Mucosa of rectum (tissue), 2 donors: ENCODE measurements around the gene FGD5.

ENCODE experiments used
- H3K27ac ChIP-seq, 2 donors: one replicate each; pipeline ENCODE4 v1.7.0; 2013; ENCODE audit warnings: inconsistent platforms in 2 of 2, low read depth in 2 of 2, low read length in 2 of 2
- H3K27me3 ChIP-seq, 2 donors: one replicate each; pipeline ENCODE4 v1.7.0; 2013; ENCODE audit warnings: low read length in 2 of 2; ENCODE audit not compliant: control insufficient read depth in 2 of 2, insufficient read depth in 2 of 2
- H3K36me3 ChIP-seq, 2 donors: one replicate each; pipeline ENCODE4 v1.7.0; 2013; ENCODE audit warnings: low read length in 2 of 2; ENCODE audit not compliant: control insufficient read depth in 2 of 2, insufficient read depth in 2 of 2
- H3K4me1 ChIP-seq, 2 donors: one replicate each; pipeline ENCODE4 v1.7.0; 2013; ENCODE audit warnings: low read length in 2 of 2, mild to moderate bottlenecking in 1 of 2; ENCODE audit not compliant: control insufficient read depth in 2 of 2, insufficient read depth in 2 of 2
- H3K4me3 ChIP-seq, 2 donors: one replicate each; pipeline ENCODE4 v1.7.0; 2013; ENCODE audit warnings: low read length in 2 of 2
- H3K9ac ChIP-seq, 2 donors: one replicate each; pipeline ENCODE4 v1.7.0; 2013; ENCODE audit warnings: low read length in 2 of 2, low read depth in 1 of 2, mild to moderate bottlenecking in 1 of 2
- H3K9me3 ChIP-seq, 2 donors: one replicate each; pipeline ENCODE4 v1.7.0; 2013; ENCODE audit warnings: low read length in 2 of 2; ENCODE audit not compliant: control insufficient read depth in 2 of 2
- donor health status: healthy.
- donor health status: Normal muscosa, but diverticular disease.

Gene FGD5, protein sequence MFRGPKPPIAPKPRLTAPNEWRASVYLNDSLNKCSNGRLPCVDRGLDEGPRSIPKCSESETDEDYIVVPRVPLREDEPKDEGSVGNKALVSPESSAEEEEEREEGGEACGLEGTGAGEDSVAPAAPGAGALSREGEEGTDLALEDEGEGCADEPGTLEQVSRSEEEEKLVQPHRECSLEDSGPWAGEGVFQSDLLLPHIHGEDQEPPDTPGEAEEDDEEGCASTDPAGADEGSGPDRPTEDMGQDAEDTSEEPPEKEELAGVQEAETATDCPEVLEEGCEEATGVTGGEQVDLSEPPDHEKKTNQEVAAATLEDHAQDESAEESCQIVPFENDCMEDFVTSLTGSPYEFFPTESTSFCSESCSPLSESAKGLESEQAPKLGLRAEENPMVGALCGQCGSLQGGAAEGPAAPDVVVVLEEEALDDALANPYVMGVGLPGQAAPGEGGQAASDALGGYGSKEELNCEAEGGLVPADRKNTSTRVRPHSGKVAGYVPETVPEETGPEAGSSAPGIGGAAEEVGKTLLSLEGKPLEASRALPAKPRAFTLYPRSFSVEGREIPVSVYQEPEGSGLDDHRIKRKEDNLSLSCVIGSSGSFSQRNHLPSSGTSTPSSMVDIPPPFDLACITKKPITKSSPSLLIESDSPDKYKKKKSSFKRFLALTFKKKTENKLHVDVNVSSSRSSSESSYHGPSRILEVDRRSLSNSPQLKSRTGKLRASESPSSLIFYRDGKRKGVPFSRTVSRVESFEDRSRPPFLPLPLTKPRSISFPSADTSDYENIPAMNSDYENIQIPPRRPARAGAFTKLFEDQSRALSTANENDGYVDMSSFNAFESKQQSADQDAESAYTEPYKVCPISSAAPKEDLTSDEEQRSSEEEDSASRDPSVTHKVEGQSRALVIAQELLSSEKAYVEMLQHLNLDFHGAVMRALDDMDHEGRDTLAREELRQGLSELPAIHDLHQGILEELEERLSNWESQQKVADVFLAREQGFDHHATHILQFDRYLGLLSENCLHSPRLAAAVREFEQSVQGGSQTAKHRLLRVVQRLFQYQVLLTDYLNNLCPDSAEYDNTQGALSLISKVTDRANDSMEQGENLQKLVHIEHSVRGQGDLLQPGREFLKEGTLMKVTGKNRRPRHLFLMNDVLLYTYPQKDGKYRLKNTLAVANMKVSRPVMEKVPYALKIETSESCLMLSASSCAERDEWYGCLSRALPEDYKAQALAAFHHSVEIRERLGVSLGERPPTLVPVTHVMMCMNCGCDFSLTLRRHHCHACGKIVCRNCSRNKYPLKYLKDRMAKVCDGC (N-terminal part only)

DNA sequence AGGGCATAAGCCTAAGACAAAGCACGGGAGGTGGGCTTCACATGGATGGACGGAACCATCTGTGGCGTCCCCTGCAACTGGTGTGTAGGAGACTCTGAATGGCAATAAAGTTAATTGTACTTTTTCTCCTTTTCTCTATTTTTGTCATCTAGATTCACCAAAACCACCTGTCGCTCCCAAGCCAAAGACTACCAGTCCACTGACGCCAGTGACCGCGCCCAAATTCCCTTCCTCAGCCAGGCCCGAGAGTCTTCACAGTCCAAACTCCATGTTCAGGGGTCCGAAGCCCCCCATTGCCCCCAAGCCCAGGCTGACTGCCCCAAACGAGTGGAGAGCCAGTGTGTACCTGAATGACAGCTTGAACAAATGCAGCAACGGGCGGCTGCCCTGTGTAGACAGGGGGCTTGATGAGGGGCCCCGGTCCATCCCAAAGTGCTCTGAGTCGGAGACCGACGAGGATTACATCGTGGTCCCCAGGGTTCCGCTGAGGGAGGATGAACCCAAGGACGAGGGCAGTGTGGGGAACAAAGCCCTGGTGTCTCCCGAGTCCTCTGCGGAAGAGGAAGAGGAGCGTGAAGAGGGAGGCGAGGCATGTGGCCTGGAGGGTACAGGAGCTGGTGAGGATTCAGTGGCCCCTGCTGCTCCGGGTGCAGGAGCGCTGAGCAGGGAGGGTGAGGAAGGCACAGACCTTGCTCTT, at the start of gene FGD5:
Gene FGD5 (plus strand): TSS at position 159 of the 697 bp plus-strand sequence. CDS start 110 bp downstream, at position 269.
- Histone ChIP-seq H3K27ac (no peak within 1 kb of the TSS), H3K36me3 (peaks cover 0 to 2% of the 10 kb centered on the region in 2 donors)

DNA sequence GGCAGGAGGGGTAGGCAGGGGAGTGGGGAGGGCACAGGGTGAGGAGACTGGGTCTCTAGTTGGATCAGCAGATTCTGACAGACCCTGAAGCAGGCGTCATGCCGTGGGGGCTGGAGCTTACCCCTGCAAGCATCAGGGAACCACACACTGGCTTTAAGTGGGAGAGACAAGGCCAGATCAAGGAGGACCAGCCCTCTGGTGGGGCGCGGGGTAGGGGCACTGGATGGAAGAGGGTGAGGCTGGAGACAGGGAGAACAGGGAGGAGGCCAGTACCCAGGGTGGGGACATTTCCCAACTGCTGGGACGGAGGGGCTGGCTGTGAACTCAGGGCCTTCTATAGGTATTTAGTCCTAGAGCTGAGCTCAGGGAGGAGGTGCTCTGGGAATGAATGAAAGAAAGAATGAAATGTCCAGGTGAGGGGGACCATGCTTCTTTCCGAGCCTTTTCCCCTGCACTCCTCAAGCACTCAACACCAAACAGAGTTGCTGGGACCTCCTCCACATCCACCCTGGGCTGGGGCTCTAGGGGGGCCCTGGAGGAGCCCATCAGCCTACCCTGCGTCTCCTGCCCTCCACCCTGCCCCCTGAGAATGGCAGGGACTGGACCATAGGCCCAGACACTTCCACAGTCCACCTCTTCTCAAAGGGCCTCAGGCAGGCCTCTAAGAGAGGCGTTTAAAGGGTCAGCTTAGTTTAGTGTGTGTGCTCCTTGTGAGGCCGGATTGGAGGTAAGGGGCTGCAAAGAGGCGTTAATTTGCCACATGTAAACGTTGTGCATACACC, 49.0 kb upstream of the FGD5 start:
- H3K4me1 ChIP-seq = no peaks in the 10 kb centered on the region
- H3K9ac ChIP-seq = no peak overlapping the region
- H3K9me3 ChIP-seq = no peaks in the 10 kb centered on the region
- no peak overlapping the region for H3K4me3 ChIP-seq
- no peak overlapping the region for H3K27ac ChIP-seq
- no peaks in the 10 kb centered on the region for H3K36me3 ChIP-seq
- H3K27me3 ChIP-seq = no peaks in the 10 kb centered on the region

More for the DNA sequence above, at the start of gene FGD5:
- H3K9ac ChIP-seq = no peak within 1 kb of the TSS
- H3K4me1 ChIP-seq = no peaks in the 10 kb centered on the region
- peaks cover 0 to 6% of the 10 kb centered on the region in 2 donors for H3K27me3 ChIP-seq
- no peak within 1 kb of the TSS for H3K4me3 ChIP-seq
- no peaks in the 10 kb centered on the region for H3K9me3 ChIP-seq

DNA sequence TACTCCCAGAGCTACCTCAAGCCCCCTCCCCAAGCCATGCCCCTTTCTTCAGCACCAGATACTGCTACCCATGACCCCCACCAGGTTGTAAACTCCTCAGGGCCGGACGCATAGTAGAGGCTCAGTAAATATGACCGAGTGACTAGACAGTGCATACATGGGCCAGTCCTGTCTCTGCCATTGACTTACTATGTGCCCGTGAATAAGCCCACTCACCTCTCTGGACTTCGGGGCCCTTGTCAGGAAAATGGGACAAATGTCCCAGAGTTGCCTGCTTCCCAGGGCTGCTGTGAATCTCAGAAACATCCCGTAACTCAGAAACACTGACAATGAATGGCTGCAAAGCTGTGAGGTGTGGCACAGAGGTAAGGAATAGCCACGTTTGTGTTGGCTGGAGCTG, 48.2 kb upstream of the FGD5 start:
- Histone ChIP-seq H3K27ac (no peak overlapping the region), H3K4me3 (no peak overlapping the region)

DNA sequence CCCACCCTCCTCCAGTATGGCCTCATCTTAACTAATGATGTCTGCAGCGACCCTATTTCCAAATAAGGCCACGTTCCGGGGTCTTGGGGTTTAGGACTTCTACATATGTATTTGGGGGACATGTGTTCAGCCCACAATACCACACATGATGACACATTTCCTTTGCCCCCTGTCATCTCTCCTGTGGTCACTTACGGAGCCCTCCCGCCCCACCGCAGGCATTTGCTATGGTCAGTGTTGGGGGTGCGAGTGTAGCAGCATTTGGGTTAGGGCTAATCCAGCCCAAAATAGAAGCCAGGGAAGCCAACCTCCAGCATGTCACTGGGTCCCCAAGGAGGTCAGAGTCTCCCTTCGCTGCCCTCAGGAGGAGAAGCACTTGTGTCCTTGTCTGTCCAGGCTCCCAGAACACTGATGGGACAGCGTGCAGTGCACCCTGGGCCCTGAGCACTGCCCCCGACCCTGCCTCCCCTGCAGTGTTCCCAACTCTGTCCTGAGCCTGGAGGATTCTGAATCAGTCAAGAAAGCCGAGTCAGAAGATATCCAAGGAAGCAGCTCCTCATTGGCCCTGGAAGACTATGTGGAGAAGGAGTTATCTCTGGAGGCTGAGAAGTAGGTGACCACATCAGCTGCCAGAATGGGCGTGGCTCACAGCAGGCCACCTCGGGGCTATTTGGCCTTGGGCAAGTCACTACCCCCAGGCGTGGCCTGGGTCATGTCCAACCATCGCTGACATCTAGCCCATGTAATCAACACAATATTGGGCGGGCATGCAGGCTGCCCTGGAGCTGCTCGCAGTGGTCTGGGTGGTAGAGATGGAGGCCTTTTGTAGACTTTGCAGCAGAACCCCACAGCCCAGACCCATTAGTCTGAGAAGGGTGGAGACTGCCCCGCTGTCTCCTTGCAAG, 46.9 kb upstream of the FGD5 start:
- H3K27me3 ChIP-seq = no peaks in the 10 kb centered on the region
- H3K4me1 ChIP-seq = no peaks in the 10 kb centered on the region
- no peaks in the 10 kb centered on the region for H3K36me3 ChIP-seq
- H3K9ac ChIP-seq = no peak overlapping the region
- no peaks in the 10 kb centered on the region for H3K9me3 ChIP-seq
- no peak overlapping the region for H3K27ac ChIP-seq
- H3K4me3 ChIP-seq = no peak overlapping the region

More for the DNA sequence above, 48.2 kb upstream of the FGD5 start:
- H3K4me1 ChIP-seq = no peaks in the 10 kb centered on the region
- H3K9me3 ChIP-seq = no peaks in the 10 kb centered on the region
- no peaks in the 10 kb centered on the region for H3K27me3 ChIP-seq
- H3K9ac ChIP-seq = no peak overlapping the region
- no peaks in the 10 kb centered on the region for H3K36me3 ChIP-seq

DNA sequence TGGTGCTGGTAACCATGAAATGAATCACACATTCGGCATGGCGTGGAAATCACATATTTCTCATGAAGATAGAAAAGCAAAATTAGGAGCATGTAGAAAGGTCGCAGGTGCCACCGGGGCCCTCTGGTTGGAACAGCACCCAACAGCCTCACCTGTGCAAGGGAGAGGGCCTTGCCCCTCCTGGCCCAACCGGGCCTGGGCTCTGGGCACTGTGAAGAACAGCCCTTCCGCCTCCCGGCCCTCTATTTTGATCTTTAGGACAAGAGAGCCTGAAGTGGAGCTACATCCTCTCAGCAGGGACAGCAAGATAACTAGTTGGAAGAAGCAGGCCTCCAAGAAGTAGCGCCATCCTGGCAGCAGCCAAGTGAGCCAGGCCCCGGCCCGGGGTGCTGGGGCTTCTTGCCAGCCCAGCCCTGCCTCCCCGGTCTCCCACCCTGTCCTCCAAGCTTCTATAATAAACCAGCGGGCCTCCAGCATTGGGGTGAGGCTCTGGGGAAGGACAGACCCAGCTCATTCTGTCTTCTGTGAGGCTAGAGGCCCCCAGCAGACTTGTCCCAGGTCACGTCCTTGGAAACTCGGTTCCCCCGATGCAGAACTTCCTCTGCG, 46.1 kb upstream of the FGD5 start:
- H3K4me3 ChIP-seq = no peak overlapping the region
- no peaks in the 10 kb centered on the region for H3K36me3 ChIP-seq
- H3K27ac ChIP-seq = no peak overlapping the region
- H3K27me3 ChIP-seq = no peaks in the 10 kb centered on the region
- H3K9me3 ChIP-seq = no peaks in the 10 kb centered on the region
- H3K9ac ChIP-seq = no peak overlapping the region
- no peaks in the 10 kb centered on the region for H3K4me1 ChIP-seq

DNA sequence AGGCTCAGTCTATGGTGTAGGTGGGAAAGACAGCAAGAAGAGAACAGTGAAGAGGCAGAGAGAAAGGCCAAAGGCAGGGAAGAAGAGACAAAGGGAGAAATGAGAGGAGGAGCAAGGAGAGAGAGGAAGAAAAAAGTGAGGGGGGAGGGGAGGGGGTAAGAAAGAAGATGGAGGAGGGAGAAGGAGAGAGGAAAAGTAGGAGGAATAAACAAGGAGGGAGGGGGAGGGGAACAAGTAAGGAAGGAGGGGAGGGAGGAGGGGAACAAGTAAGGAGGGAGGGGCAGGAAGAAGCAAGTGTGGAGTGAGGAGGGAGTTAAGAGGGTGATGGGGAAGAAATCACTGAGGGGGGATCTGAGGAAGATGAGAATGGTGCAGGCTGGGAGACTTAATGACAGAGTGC, 45.5 kb upstream of the FGD5 start:
- Histone ChIP-seq H3K4me3 (no peak overlapping the region), H3K9me3 (no peaks in the 10 kb centered on the region), H3K27ac (no peak overlapping the region), H3K36me3 (no peaks in the 10 kb centered on the region), H3K4me1 (no peaks in the 10 kb centered on the region), H3K9ac (no peak overlapping the region), H3K27me3 (no peaks in the 10 kb centered on the region)

DNA sequence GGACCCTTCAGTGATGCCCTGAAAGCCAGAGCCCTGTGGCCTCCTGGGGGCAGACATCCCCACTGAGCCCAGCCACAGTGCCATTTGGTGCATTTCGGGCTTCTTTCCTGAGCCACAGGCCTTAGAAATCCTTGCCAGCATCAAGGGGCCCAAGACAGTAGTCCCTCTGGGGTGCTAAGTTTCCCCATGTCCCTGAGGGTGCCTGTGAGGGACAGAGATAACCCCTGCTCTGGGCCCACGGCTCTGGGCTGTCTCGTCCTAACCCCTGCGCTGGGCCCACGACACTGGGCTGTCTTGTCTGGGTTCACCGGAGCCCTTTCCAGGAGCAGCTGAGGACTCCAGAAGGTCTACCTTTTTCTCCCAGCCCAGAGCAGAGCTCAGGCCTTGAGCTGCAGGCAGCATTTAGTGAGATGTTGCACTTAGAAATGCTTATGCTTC, 45.1 kb upstream of the FGD5 start:
- no peak overlapping the region for H3K4me3 ChIP-seq
- H3K27me3 ChIP-seq = no peaks in the 10 kb centered on the region
- no peak overlapping the region for H3K9ac ChIP-seq
- H3K9me3 ChIP-seq = peaks cover 0 to 3% of the 10 kb centered on the region in 2 donors
- H3K4me1 ChIP-seq = no peaks in the 10 kb centered on the region
- H3K36me3 ChIP-seq = no peaks in the 10 kb centered on the region
- no peak overlapping the region for H3K27ac ChIP-seq

DNA sequence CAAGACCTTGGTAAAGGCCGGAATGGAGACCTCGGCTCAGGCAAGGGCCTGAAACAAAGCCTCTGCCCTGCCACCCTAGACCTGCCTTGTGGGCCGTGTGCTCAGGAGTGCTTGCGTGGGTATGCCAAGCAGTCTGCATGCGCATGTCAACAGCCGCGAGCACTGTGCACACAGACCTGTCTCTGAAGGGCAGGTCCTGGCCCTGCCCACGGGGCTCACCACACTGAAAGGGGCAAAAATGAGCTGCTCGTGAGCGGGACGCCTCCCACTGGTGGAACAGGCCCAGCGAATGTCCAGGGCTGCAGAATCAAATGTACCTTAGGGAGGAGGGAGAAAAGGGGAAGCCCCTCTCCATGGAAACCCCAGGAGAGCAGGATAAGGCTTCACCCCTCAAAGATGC, 44.3 kb upstream of the FGD5 start:
- Histone ChIP-seq H3K4me1 (no peaks in the 10 kb centered on the region), H3K27me3 (no peaks in the 10 kb centered on the region), H3K4me3 (no peak overlapping the region), H3K9me3 (peaks cover 0 to 5% of the 10 kb centered on the region in 2 donors), H3K27ac (no peak overlapping the region), H3K9ac (no peak overlapping the region), H3K36me3 (no peaks in the 10 kb centered on the region)
